Erythroblast (primary cell): ENCODE results near the gene SLC6A7.

Experiments used
- GATA1 ChIP-seq: IDR thresholded peaks from 2 replicates; pipeline ENCODE4 v1.6.1; 2011; ENCODE audit warnings: low read depth, mild to moderate bottlenecking, control low read depth, low read length, moderate library complexity
- POLR2A ChIP-seq: IDR thresholded peaks from 2 replicates; pipeline ENCODE4 v1.6.1; 2011; ENCODE audit warnings: mild to moderate bottlenecking, low read length

DNA sequence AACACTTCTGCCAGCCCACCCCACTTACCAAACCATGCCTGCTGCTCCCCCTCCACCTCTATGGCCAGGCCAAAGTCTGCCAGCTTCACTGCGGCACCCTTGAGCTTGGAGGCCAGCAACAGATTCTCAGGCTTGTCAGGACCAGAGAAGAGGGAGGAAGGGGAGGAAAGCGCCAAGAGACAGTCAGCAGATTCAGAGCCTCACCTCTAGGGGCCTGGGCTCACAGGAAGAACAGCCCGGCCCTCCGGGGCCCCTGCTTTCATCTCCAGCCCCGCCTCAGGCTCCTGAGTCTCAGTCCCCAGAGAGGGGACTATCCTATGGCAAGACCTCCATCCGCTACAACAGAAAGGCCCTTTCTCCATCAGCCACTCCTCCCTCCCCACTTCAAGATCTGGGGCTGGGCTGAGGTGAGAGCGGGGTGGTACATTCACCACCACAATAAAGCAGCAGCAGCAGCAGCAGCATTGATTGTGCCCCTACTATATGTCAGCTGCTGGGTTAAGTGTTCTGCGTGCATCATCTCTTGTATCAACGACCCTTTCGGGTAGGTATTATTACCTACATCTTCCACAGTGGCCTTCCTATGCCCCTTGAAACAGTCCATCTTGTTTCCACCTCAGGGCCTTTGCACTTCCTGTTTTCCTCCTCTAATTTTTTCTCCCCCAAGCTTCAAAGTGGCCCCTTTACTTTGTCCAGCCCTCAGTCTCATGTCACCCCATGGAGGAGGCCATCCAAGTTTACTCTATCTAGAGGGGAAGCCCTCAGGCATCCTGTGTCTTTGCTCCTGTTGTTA, 63.8 kb downstream of the SLC6A7 start:
- TF ChIP-seq POLR2A (no peak), GATA1 (no peak)
